Heart right ventricle (tissue), 16 donors: ENCODE measurements around the gene CD180. TPM values are rescaled to one million over a fixed set of nuclear protein-coding genes. Genes with fewer than 3 reads are reported as not detected.

Source experiments
- ATAC-seq, 8 donors: fragments of 200-7000 bp; cut with Tn5 transposase; one replicate each; pipeline ENCODE4 v1.9.1; 2020; ENCODE audit warnings: mild to moderate bottlenecking in 8 of 8, moderate library complexity in 8 of 8, moderate number of reproducible peaks in 1 of 8
- DNase-seq, 2 donors: peaks; one replicate each; pipeline ENCODE4 v3.0.0-alpha.2; 2020
- H3K27ac ChIP-seq, 10 donors: fragments of 200-600 bp; sonication (generic) in 2 of 10; one replicate each; pipeline versions ENCODE4 v1.5.0 to v1.8.0; 2020 to 2022; ENCODE audit warnings: mild to moderate bottlenecking in 3 of 10
- H3K27me3 ChIP-seq, 7 donors: fragments of 200-600 bp; one replicate each; pipeline ENCODE4 v1.8.0; 2021 to 2022; ENCODE audit warnings: mild to moderate bottlenecking in 2 of 7
- H3K36me3 ChIP-seq, 9 donors: fragments of 200-600 bp; sonication (generic) in 1 of 9; one replicate each; pipeline versions ENCODE4 v1.5.0 to v1.8.0; 2020 to 2022; ENCODE audit warnings: mild to moderate bottlenecking in 2 of 9
- H3K4me1 ChIP-seq, 9 donors: fragments of 200-600 bp; sonication (generic) in 1 of 9; one replicate each; pipeline versions ENCODE4 v1.5.0 to v1.8.0; 2020 to 2022; ENCODE audit warnings: mild to moderate bottlenecking in 4 of 9
- H3K4me3 ChIP-seq, 10 donors: fragments of 200-600 bp; sonication (generic) in 2 of 10; one replicate each; pipeline versions ENCODE4 v1.5.0 to v1.8.0; 2020 to 2022; ENCODE audit warnings: mild to moderate bottlenecking in 7 of 10, moderate library complexity in 2 of 10
- H3K9me3 ChIP-seq, 11 donors: fragments of 200-600 bp in 10 of 11; sonication (generic) in 2 of 11; one replicate each; pipeline versions ENCODE4 v1.5.0 to v1.8.0; 2013 to 2022; ENCODE audit warnings: mild to moderate bottlenecking in 2 of 11, control low read depth in 1 of 11, moderate library complexity in 1 of 11
- WGBS, 2 donors: extraction: QIAGEN DNeasy Blood & Tissue Kit; methylation state at CpG; one replicate each; pipeline ENCODE4 v1.1.7; 2013; ENCODE audit warnings: inconsistent platforms in 1 of 2; 5-methylcytosine and 5-hydroxymethylcytosine counted together
- intact Hi-C, 10 donors: fragments of 100-400 bp; cut with DNase I; formaldehyde crosslinking; loops; one replicate each; pipeline versions ENCODE4 v1.11.1 to v1.14.2; 2022
- polyA plus RNA-seq, 2 donors: library from polyadenylated mRNA; stranded (reverse); fragments of 200-250 nt; gene quantifications; one replicate each; pipeline ENCODE4 v1.2.3, GENCODE V29; 2013
- total RNA-seq, 10 donors: library from RNA; stranded (reverse); fragmentation: NEBNext Ultra II Directional in 3 of 10; extraction: Animal tissue kit (Norgen Biotek cat#: 25700) in 3 of 10; gene quantifications; one replicate each; pipeline versions ENCODE4 v1.2.1 to v1.2.4, GENCODE V29; 2021 to 2023
- TF ChIP-seq, protein P1 (sequence below), 9 donors: fragments of 200-600 bp; sonication (generic) in 2 of 9; IDR thresholded peaks; one replicate each; pipeline versions ENCODE4 v1.5.0 to v1.8.0; 2021 to 2022; ENCODE audit warnings: antibody characterized with exemption in 9 of 9, mild to moderate bottlenecking in 5 of 9, moderate library complexity in 1 of 9
- donor health status: Arrhythmogenic right ventricular cardiomyopathy.
- donor health status: ischemic (EF 13 %, LVEDD 7.1; RV severe dilation, severe dysfunction).
- donor health status: healthy with polysubstance abuse.
- donor health status: DM: no; HTN: yes; CAD: no.
- donor health status: DM: no; HTN: no; CAD: no.
- donor health status: ischemic (EF 25% LVEDD 6.9; RV normal size, moderate dysfunction).
- donor health status: ischemic (EF 25% LVEDD 5.7; RV mildly dilated, moderate dysfunction).
- donor health status: healthy.
- donor health status: DM: yes; HTN: yes; CAD: no.
- donor health status: Ischemic cardiomyopathy.
- donor health status: ischemic (EF 35%, LVEDD 5.7; RV mildly dilated, moderate dysfunction).
- donor health status: nonischemic (EF 11% LVEDD 7.7; RV severe dilation, severe dysfunction).
- donor health status: DM: yes; HTN: yes; CAD: no.
- donor health status: PGD.
- donor health status: ischemic (EF 29% LVEDD 5.4; RV normal size, mild dysfunction).
- donor health status: nonischemic (EF 23%, LVEDD 6.1; RV moderate dilation, normal function).

Gene CD180
- total and polyA plus RNA-seq, 12 donors = 0.12 to 3.3 (median 0.16) TPM; not detected in 1

DNA sequence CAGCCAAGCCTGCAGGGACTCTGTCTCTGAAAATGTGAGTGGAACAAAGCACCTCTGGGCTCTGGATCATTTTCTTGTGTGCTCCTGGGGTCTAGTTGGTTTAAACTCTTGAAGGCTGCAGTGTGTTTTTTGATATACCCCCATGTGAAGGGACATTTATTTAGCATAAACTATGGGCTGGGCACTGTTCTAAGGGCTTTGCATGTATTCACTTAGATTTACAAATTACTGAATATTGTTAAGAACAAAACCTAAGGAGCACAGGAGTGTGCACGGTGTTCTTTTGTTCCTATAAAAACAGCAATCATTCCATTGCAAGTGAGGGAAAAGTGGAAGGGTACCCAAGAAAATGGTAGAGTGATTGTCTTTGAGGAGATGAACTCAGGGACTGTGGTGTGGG lies 20.0 kb upstream of the CD180 start:
- no peak for ATAC-seq
- 93 to 97% methylated on average over 1 of the region's 1 CpG for WGBS, 2 donors
- H3K36me3 ChIP-seq = no peaks in the 10 kb centered on the region
- peaks cover 9 to 40% (median 23%) of the 10 kb centered on the region in 9 donors for H3K4me1 ChIP-seq
- no peaks in the 10 kb centered on the region for H3K9me3 ChIP-seq
- intact Hi-C loops = loop anchor here in 2 of 10 donors (10.0 kb wide), 2 partner anchors 232 to 912 kb away; no protein-coding TSS in a partner anchor
- H3K4me3 ChIP-seq = peak overlapping the region in 2 of 10 donors; percentile 32 to 33
- H3K27me3 ChIP-seq = no peaks in the 10 kb centered on the region
- H3K27ac ChIP-seq = peak overlapping the region in 8 of 10 donors; percentile 57 to 92 (median 70)
- no peak for DNase-seq
- TF ChIP-seq, protein P1, sequence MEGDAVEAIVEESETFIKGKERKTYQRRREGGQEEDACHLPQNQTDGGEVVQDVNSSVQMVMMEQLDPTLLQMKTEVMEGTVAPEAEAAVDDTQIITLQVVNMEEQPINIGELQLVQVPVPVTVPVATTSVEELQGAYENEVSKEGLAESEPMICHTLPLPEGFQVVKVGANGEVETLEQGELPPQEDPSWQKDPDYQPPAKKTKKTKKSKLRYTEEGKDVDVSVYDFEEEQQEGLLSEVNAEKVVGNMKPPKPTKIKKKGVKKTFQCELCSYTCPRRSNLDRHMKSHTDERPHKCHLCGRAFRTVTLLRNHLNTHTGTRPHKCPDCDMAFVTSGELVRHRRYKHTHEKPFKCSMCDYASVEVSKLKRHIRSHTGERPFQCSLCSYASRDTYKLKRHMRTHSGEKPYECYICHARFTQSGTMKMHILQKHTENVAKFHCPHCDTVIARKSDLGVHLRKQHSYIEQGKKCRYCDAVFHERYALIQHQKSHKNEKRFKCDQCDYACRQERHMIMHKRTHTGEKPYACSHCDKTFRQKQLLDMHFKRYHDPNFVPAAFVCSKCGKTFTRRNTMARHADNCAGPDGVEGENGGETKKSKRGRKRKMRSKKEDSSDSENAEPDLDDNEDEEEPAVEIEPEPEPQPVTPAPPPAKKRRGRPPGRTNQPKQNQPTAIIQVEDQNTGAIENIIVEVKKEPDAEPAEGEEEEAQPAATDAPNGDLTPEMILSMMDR (IDR thresholded peaks at IDR 0.05) = no peak

DNA sequence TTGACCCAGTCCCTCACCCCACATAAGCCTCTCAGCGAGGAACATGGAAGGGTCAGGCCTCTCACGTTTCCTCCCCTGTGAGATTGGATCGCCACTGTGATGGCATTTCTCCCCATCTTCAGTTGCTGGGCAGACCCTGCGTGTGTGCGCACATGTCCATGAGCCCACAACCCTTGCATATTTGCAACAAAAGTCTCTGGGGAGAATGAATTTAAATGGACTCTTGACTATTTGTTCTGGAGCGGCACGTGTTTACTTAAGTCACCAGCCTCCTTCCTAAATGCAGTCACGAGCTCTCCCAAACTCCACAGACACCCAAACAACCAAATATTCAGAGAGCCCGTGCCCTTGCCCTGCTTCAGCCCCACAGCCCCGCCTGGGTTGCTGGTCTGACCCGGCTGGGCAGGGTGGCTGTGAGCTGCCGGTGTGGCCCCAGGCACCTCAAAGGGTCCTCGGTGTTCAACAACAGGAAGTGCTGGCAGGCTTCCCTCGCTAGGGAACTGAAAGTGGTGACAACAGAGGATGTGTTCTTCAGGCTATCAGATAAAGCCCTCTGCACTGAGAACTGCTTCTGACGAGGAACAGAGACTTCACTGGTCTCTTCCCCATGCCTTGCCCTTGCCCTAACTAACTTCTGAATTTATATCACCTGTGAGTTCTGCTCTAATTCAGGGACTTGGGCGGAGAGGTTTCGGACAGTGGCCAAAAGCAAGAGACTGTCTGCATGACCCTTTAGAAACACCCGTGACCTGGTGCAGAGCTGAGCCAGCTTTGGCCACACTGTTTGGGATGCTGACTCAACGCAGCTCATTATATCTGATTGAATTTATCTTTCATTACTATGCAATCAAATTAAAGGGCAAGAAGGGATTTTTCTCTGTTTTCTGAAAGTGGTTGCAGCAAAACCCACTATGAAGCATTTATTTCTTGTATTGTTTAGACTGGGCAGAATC lies 19.2 kb upstream of the CD180 start:
- ATAC-seq (peak; percentile 85 to 96 (median 93)), DNase-seq (peak; percentile 89)
- TF ChIP-seq, protein P1 (IDR thresholded peaks at IDR 0.05) = no peak
- Histone ChIP-seq H3K27me3 (no peaks in the 10 kb centered on the region), H3K27ac (peak overlapping the region in 9 of 10 donors; percentile 22 to 92 (median 69)), H3K4me3 (peak overlapping the region in 7 of 10 donors; percentile 8 to 39 (median 32)), H3K9me3 (no peaks in the 10 kb centered on the region), H3K4me1 (peaks cover 9 to 32% (median 23%) of the 10 kb centered on the region in 9 donors), H3K36me3 (no peaks in the 10 kb centered on the region)
- intact Hi-C loops = loop anchor here in 2 of 10 donors (10.0 kb wide), 2 partner anchors 231 to 911 kb away; no protein-coding TSS in a partner anchor
- 23 to 24% methylated on average over 19 of the region's 19 CpGs for WGBS, 2 donors

DNA sequence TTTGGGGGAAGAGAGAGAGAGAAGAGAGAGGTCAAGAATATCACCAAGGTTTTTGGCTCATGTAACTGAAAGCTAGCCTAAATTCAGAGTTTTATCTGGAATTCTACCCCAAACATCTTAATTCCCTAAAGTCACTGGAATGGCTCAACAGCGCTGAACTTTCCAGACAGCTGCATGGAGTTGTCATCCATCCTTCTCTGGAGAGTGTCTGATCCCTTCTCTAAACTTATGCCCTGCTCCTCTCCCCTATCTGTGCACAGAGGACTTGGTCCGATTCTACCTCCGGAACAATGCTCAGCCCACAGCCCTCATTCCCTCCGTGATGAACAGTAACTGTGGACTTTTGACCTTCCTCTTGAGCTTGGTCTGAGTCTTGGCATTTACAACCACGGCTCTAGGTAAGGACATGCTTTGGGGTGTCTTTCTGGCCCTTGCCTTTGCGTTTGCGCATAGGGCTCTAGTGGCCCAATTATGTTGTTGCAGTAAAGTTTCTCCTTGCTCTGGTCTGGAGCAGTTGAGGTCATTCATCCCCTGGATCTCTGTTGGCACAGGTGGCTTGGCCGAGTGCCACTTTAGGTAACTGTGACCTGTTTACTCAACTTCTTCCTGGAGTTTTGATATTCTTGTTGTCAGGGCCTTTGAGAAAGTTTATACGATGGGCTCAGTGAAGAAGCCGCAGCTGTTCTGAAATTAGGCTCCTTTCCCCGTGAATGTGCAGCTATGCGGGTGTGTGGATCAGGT lies 18.3 kb upstream of the CD180 start:
- no peak overlapping the region for H3K4me3 ChIP-seq
- peaks cover 9 to 31% (median 23%) of the 10 kb centered on the region in 9 donors for H3K4me1 ChIP-seq
- no peak for DNase-seq
- no peaks in the 10 kb centered on the region for H3K27me3 ChIP-seq
- intact Hi-C loops = loop anchor here in 3 of 10 donors (5.0 to 10.0 kb wide), 3 partner anchors 228 to 910 kb away; no protein-coding TSS in a partner anchor
- 85 to 88% methylated on average over 12 of the region's 12 CpGs for WGBS, 2 donors
- H3K27ac ChIP-seq = peak overlapping the region in 5 of 10 donors; percentile 22 to 92 (median 71)
- no peaks in the 10 kb centered on the region for H3K9me3 ChIP-seq
- peak in 7 of 8 donors; percentile 4 to 40 (median 16) for ATAC-seq
- H3K36me3 ChIP-seq = no peaks in the 10 kb centered on the region
- TF ChIP-seq, protein P1 (IDR thresholded peaks at IDR 0.05) = no peak

DNA sequence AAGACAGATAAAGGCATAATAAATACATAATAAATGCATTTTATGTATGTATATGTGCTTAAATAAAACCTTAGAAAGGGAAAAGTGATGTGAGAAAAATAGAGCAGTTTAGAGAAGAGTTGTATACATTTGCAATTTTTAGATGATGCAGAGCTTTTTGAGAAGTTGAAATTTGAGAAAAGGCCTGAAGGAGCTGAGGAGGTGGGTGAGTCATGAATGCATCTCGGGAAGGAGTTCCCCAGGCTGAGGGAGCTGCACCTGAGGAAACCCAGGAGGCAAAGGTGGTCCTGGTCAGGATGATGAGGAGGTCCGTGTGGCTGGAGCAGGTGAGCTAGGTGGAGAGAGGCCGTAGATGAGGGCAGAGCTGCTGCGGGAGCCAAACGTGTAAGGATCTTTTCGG lies 17.4 kb upstream of the CD180 start:
- Histone ChIP-seq H3K27me3 (no peaks in the 10 kb centered on the region), H3K36me3 (no peaks in the 10 kb centered on the region), H3K27ac (no peak overlapping the region), H3K4me3 (no peak overlapping the region), H3K9me3 (no peaks in the 10 kb centered on the region), H3K4me1 (peaks cover 9 to 37% (median 24%) of the 10 kb centered on the region in 9 donors)
- whole genome bisulfite sequencing, 2 donors = 89 to 95% methylated on average over 6 of the region's 6 CpGs
- no peak for DNase-seq
- TF ChIP-seq, protein P1 (IDR thresholded peaks at IDR 0.05) = no peak
- intact Hi-C loops = loop anchor here in 3 of 10 donors (5.0 to 10.0 kb wide), 3 partner anchors 227 to 909 kb away; no protein-coding TSS in a partner anchor
- no peak for ATAC-seq
